HG03432 (cell line): Measurements from ENCODE around the gene SYT9.
A peak's percentile ranks its signal among the peaks of the same experiment; 100 is the strongest.
"Not testable (repeated sequence)": the region's sequence is repeated elsewhere in the genome, so short reads cannot be mapped to it uniquely, and the experiment has no call there.

Source experiments
- ATAC-seq: cut with Tn5 transposase; IDR thresholded peaks from one replicate; pipeline ENCODE4 v1.9.1; 2021; ENCODE audit warnings: mild to moderate bottlenecking, moderate library complexity; ENCODE audit not compliant: unreplicated experiment

The SYT9 gene

DNA sequence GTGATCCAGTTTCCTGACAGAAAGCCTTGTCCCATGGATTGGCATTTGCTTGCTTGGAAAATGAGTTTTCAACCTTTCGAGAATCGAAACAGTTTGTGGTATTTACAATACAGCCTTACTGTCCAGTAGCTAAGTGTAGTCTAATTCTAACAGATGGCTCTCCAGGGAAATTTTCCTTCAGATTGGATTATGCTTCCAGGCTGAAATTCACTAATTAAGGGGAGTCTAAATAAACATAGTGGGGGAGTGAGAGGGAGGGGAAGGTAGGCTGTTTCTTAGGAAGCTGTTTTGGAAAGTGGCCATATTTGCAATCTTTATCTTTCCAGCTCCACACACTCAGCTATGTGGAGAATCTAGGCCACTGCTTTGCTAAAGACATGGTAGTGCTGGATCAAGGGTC lies 81.3 kb downstream of the SYT9 start:
- no peak for ATAC-seq

- ATAC-seq: not testable (repeated sequence)
Observed at GRCh38 chr11:7335442-7335841, 83.7 kb downstream of the SYT9 start.

GRCh38 chr11:7341551-7341950 lies 89.8 kb downstream of the SYT9 start:
- ATAC-seq: no peak

DNA sequence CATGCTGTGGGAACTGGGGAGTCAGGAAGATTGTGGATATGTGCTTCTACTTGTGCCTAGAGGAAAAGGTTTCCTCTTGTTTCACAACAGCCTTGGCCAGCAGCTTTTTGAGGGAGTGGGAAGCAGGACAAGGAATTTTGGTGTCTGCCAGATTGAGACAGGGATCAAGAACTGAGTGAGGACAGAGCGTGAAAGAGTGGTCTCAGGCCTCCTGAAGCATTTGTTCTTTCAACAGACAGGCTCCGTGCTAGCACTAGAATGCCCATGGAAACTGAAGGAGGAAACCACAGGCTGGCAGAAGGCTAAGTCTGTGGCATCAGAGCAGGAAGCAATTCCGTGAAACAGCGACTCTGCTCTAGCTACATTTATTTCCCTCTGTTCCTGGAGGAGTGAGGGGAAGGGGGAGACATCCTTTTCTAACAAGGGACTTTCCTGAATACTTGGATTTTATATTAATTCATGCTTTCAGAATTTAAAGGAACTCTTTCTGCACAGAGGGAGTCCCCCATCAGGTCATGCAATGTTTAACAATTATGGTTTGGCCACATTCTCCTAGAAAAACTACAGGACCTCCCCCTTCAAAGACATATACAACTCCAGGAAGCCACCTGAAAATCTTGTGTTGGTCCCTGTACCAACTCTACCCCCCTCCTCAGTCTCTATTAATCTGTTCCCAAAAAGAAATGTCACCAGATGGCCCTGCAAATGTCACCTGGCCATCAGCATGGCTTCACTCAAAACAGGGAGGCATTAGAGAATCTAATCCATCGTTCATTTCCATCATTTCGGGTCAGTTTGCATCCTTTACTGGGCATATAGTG lies 96.1 kb downstream of the SYT9 start:
- ATAC-seq: no peak

- no peak for ATAC-seq
Observed at GRCh38 chr11:7348432-7349304, 97.0 kb downstream of the SYT9 start.

DNA sequence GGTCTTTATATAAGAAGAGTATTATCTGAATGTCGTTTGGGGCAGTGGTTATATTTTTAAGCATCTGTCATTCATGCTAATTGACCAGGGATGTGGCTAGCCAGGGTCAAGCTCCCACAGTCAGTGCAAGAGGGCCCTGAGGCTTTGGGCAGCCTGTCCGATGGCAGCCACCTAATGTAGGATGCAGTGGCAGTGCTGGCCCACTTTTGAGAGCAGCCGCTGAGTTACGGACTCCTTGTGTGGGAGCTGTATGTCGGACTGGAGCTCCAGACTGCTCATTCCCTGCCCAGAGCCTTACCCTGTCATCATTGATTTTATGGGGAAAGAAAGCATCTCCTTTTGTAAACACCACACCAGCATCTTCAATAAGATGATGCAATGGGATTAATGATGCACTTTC lies 99.5 kb downstream of the SYT9 start:
- ATAC-seq: no peak

DNA sequence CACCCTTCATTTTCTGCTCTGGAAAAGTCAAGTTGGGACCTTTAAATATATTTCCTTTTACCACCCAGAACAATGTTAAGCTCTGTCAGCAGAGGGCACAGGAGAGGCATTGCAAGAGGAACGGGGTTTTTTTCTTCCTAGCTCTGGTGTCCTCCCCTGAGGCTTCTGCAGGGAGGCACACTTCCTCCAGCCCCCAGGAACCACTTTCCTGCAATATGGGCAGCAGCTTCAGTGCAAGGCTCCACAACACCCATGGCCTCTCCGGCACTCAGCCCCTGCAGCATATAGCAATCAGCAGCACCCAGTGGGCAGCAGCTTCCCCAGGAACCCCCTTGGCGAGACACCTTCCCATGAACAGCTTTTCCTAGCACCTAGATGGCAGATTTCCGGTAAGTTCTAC lies 101.4 kb downstream of the SYT9 start:
- peak; percentile 78 for ATAC-seq

GRCh38 chr11:7364660-7365059 lies 113.0 kb downstream of the SYT9 start:
- ATAC-seq: no peak

DNA sequence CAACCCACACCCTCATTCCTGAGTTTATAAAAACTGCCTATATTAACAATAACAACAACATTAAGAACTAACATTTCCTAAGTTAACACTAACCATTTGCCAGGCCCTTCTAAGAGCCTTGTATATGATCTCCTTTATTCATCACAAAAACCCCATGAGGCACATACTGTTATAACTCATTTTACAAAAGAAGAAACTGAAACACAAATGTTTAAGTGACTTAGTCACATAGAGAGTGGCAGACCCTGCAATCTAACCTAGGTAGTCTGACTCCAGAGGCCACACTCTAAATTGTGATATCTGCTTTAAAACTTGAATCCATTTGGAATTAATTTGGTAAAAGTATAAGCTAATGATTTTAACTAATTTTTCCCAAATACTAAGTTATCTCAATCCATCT lies 116.1 kb downstream of the SYT9 start:
- ATAC-seq: no peak

DNA sequence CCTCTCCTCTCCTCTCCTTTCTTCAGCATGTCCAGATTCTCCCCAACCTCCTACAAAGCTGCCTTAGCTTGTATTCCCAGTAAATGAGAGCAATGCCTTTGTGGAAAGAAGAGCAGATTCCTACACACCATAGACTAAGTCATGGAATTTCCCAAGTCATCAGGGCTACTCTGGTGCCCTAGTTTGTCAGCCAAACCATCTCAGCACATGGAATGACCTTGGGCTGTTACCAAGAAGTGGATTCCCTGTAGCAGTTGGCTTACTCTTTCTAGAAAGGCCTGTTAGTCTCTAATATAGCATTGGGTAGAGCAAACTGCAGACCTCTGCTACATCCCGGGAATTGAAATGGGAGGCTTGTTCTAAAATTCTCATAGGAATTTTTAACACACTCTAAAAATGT lies 124.7 kb downstream of the SYT9 start:
- ATAC-seq: no peak

DNA sequence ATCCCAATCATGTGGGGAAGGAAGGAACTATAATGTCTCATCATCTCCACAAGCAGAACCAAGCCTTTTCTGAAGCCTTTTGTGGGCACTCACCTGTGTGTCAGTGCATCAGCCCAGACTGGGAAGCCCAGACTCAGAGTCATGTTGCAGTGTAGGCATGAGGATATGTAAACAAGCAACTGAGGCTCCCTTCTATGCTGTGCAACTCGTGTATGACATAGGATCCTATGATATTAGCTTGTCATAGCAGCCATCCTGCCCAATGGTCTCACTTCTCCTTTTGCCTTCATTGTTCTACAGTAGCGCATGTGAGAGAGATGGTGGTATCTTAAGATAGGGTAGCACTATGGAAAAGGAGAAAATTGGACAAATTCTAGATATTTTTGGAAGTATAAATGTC lies 130.2 kb downstream of the SYT9 start:
- peak; percentile 74 for ATAC-seq

DNA sequence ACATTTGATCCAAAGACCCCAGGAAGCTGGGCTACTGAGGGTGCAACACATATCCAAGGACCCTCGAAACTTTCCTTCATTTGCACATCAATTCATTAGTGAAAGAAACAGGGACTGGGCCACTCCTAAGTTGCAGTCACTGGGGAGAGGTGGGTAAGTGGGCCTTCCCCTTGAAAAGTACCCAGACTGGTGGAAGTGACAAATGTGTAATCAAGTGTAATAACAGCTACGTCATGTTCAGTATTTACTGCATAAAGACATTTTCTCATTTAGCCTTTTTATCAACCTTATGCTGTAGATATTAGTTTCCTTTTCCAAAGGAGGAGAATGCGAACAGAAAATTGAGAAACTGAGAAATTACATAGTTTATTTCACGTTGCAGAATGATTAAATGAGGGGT lies 131.7 kb downstream of the SYT9 start:
- ATAC-seq: no peak

- no peak for ATAC-seq
Observed at GRCh38 chr11:7384691-7385090, 133.0 kb downstream of the SYT9 start.

DNA sequence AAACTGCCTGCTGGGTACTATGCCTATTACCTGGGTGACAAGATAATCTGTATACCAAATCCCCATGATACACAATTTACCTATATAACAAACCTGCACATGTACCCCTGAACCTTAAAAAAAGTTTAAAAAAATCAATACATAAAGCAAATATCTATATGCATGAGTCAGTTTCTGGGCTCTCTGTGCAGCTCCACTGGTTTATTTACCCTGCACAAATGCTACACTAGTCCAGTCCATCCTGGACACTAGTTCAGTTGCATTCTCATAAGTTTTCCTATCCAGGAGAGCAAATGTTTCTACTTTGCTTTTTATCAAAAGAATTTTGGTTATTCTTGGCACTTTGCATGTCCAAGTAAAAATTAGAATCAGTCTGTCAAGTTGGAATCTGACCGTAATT lies 133.8 kb downstream of the SYT9 start:
- ATAC-seq: no peak

DNA sequence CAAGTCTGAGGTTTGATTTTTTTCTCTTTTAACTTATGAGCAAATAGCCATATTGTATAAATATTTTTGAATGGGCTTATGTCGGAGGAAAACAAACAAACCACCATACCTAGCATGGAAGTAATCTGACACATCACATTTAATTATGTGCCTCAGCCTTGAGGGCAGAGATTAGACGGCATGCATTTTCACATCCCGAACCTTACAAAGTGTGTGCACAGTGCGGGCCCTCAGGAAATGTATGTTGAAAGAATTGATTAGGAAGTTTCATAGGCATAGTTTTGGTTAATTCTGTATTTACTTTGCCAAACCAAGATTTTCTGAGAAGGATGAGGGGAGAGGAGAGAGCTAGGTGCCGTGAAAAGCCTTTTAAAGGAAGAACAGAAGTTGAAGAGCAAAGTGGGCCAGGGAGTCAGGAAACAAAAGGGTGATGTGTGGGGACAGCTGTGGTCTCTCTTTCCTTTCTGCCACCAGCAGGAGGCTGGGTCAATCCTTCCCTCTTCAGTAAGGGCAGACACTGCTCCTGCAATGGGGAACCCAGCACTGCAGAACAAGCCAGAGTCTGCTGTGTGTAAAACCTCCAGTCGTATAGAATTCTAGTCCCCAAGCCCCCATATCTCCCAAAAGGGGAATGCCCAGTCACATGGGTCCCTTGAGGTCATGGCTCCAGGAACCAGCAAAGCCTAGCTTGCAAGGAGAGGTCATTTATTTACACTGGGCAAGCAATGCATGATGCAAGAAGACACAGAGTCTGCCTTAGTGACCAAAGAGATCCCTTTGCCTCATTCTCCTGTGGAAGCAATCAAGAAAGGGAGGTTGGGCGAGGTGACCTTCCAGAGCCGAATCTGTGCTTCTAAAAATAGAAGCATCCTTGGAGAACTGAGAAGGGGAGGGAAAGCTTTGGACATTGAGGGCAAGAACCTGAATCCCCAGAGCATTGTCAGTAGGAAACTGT lies 162.5 kb downstream of the SYT9 start:
- no peak for ATAC-seq

- ATAC-seq: no peak
Observed at GRCh38 chr11:7414973-7415817, 163.5 kb downstream of the SYT9 start.

DNA sequence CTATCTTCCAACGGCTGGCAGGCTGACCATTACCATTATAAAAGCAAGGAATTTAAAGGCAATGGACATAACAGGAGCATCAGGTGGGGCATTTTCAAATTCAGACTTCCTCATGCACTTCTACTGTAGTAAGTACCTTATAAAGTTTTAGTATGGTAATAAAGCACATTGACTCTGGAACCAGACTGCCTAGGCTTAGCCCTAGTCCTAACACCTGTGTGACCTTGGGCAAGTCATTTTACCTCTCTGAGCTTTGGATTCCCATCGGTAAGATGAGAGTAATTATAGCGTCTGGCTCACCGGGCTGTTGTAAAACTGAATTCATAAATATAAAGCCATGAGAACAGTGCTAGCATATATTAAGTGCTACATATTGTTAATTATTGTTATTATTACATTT lies 164.4 kb downstream of the SYT9 start:
- ATAC-seq: no peak

- no peak for ATAC-seq
Observed at GRCh38 chr11:7417328-7417727, 165.6 kb downstream of the SYT9 start.

DNA sequence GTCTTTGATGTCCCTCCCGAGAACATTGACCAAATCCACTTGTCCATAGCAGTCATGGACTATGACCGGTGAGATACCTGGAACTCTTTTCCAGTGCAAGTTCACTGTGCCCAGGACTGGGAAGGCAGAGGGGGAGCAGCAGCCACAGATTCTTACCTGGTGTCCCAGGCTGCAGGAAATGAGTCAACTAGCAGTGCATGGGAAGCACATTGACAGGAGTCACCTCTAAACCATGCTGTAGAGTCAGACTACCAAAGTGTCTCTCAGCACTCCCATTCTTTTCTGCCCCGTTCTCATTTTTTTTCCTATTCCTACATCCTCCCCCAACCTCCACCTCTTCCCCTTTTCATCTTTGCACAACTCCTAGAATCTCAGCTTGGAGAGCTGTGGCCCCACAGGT lies 166.4 kb downstream of the SYT9 start:
- ATAC-seq: no peak

DNA sequence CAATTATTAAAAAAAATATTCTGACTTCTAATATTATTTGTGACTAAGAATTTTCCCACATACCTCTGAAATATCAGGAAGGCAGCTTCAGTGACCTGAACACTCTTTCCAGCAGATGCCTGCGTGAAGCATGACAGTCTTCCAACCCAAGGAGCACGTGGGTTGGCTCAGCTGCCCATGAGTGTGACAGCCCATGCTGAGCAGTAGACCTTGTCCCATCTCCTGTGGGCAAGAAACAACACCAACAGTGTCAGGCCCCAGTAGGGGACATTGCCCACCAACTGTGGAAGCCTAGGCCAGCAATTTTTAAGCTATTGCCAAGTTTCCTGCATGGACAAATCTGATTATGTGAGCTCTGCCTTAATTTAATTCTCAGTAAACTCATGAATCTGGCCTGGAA lies 167.2 kb downstream of the SYT9 start:
- ATAC-seq: no peak
